GM19438 (cell line): ENCODE results near the gene MAP4K4.

Experiments
- ATAC-seq: cut with Tn5 transposase; IDR thresholded peaks from one replicate; pipeline ENCODE4 v1.9.1; 2021; ENCODE audit warnings: low read depth; ENCODE audit not compliant: unreplicated experiment

MAP4K4 gene

GRCh38 chr2:101781326-101781725, 83.8 kb downstream of the MAP4K4 start:
- ATAC-seq = no peak

GRCh38 chr2:101781791-101782426, 84.4 kb downstream of the MAP4K4 start:
- ATAC-seq = no peak

GRCh38 chr2:101782427-101782792, 84.9 kb downstream of the MAP4K4 start:
- ATAC-seq = no peak

- ATAC-seq = no peak
Measured at GRCh38 chr2:101787097-101787496, 89.6 kb downstream of the MAP4K4 start.

GRCh38 chr2:101788565-101788964, 91.1 kb downstream of the MAP4K4 start:
- ATAC-seq = no peak

GRCh38 chr2:101788995-101789970, 91.8 kb downstream of the MAP4K4 start:
- ATAC-seq = no peak

- ATAC-seq = no peak
Measured at GRCh38 chr2:101790416-101790815, 92.9 kb downstream of the MAP4K4 start.

GRCh38 chr2:101790857-101791256, 93.3 kb downstream of the MAP4K4 start:
- no peak for ATAC-seq

- no peak for ATAC-seq
Measured at GRCh38 chr2:101792208-101792607, 94.7 kb downstream of the MAP4K4 start.

GRCh38 chr2:101793277-101793969, 95.9 kb downstream of the MAP4K4 start:
- no peak for ATAC-seq

GRCh38 chr2:101794141-101794540, 96.6 kb downstream of the MAP4K4 start:
- ATAC-seq = no peak

GRCh38 chr2:101795033-101795432, 97.5 kb downstream of the MAP4K4 start:
- no peak for ATAC-seq

- no peak for ATAC-seq
Measured at GRCh38 chr2:101796825-101797600, 99.5 kb downstream of the MAP4K4 start.

- no peak for ATAC-seq
Measured at GRCh38 chr2:101801496-101801895, 104.0 kb downstream of the MAP4K4 start.

- no peak for ATAC-seq
Measured at GRCh38 chr2:101802329-101802728, 104.8 kb downstream of the MAP4K4 start.

GRCh38 chr2:101803128-101803527, 105.6 kb downstream of the MAP4K4 start:
- no peak for ATAC-seq

- ATAC-seq = no peak
Measured at GRCh38 chr2:101803945-101804696, 106.6 kb downstream of the MAP4K4 start.

GRCh38 chr2:101805152-101806088, 107.9 kb downstream of the MAP4K4 start:
- no peak for ATAC-seq

- no peak for ATAC-seq
Measured at GRCh38 chr2:101806123-101806522, 108.6 kb downstream of the MAP4K4 start.
